CD14-positive monocyte (primary cell): ENCODE results near the gene ZNF880. TPM values are rescaled to one million over a fixed set of nuclear protein-coding genes. Genes with fewer than 3 reads are reported as not detected.

Experiments
- DNase-seq, 3 donors: peaks; one replicate each; pipeline ENCODE4 v3.0.0-alpha.2; 2011 to 2022
- H2AFZ ChIP-seq: 2 replicates; pipeline ENCODE4 v1.6.0; 2012; ENCODE audit warnings: mild to moderate bottlenecking, low read depth, low read length, inconsistent platforms; ENCODE audit not compliant: insufficient read depth, poor library complexity, severe bottlenecking
- H3K27ac ChIP-seq, 2 donors: 1 replicate in 1 of 2; 2 replicates in 1 of 2; pipeline ENCODE4 v1.5.1; 2012 to 2013; ENCODE audit warnings: low read length in 2 of 2, control low read depth in 1 of 2, inconsistent platforms in 1 of 2, low read depth in 1 of 2, mild to moderate bottlenecking in 1 of 2
- H3K27me3 ChIP-seq, 2 donors: one replicate each; pipeline versions ENCODE4 v1.6.0 to v1.6.1; 2011 to 2013; ENCODE audit warnings: low read length in 2 of 2; ENCODE audit not compliant: control insufficient read depth in 2 of 2, insufficient read depth in 2 of 2
- H3K36me3 ChIP-seq, 2 donors: replicated peaks in 1 of 2; 1 replicate in 1 of 2; 2 replicates in 1 of 2; pipeline versions ENCODE4 v1.5.1 to v1.6.1; 2012 to 2013; ENCODE audit warnings: low read length in 2 of 2, control low read depth in 1 of 2, inconsistent platforms in 1 of 2, mild to moderate bottlenecking in 1 of 2; ENCODE audit not compliant: insufficient read depth in 2 of 2, control insufficient read depth in 1 of 2
- H3K4me1 ChIP-seq, 2 donors: 1 replicate in 1 of 2; 2 replicates in 1 of 2; pipeline versions ENCODE4 v1.5.1 to v1.6.1; 2012 to 2013; ENCODE audit warnings: low read length in 2 of 2, control low read depth in 1 of 2, inconsistent platforms in 1 of 2, mild to moderate bottlenecking in 1 of 2, moderate library complexity in 1 of 2; ENCODE audit not compliant: insufficient read depth in 2 of 2, control insufficient read depth in 1 of 2
- H3K4me2 ChIP-seq: replicated peaks from 2 replicates; pipeline ENCODE3; 2012; ENCODE audit warnings: low read length, moderate library complexity, mild to moderate bottlenecking; ENCODE audit not compliant: poor library complexity, severe bottlenecking; ENCODE audit errors: extremely low read depth
- H3K4me3 ChIP-seq, 3 experiments: fragments of 200-600 bp in 1 of 3; sonication (generic) in 1 of 3; replicated peaks in 1 of 3; 1 replicate in 2 of 3; 2 replicates in 1 of 3; pipeline ENCODE4 v1.5.1; 2011 to 2013; ENCODE audit warnings: low read length in 3 of 3, mild to moderate bottlenecking in 3 of 3, control low read depth in 2 of 3, low read depth in 2 of 3, inconsistent platforms in 1 of 3, moderate library complexity in 1 of 3
- H3K79me2 ChIP-seq: 2 replicates; pipeline ENCODE4 v1.6.0; 2012; ENCODE audit warnings: mild to moderate bottlenecking, control low read depth, inconsistent platforms, low read length, moderate library complexity; ENCODE audit not compliant: insufficient read depth
- H3K9ac ChIP-seq: 2 replicates; pipeline ENCODE4 v1.6.0; 2017; ENCODE audit warnings: low read length, mild to moderate bottlenecking; ENCODE audit not compliant: insufficient read depth, poor library complexity, severe bottlenecking
- H3K9me3 ChIP-seq, 2 donors: replicated peaks in 1 of 2; 1 replicate in 1 of 2; 2 replicates in 1 of 2; pipeline versions ENCODE4 v1.5.1 to v1.6.1; 2012 to 2013; ENCODE audit warnings: low read length in 2 of 2, control low read depth in 1 of 2; ENCODE audit not compliant: control insufficient read depth in 1 of 2, insufficient read depth in 1 of 2
- H4K20me1 ChIP-seq: 2 replicates; pipeline ENCODE4 v1.6.0; 2012; ENCODE audit warnings: mild to moderate bottlenecking, low read length, control low read depth, moderate library complexity; ENCODE audit not compliant: insufficient read depth
- H3K27ac Mint-ChIP-seq, 7 donors: one replicate each; pipeline ENCODE4 v1.8.0; 2020; ENCODE audit warnings: mild to moderate bottlenecking in 7 of 7, mixed read lengths in 7 of 7, moderate library complexity in 6 of 7, inconsistent platforms in 2 of 7
- H3K27me3 Mint-ChIP-seq, 3 donors: one replicate each; pipeline ENCODE4 v1.8.0; 2021 to 2022; ENCODE audit warnings: low read depth in 3 of 3, mild to moderate bottlenecking in 3 of 3, mixed read lengths in 3 of 3, moderate library complexity in 3 of 3, inconsistent platforms in 1 of 3
- H3K36me3 Mint-ChIP-seq, 2 donors: one replicate each; pipeline ENCODE4 v1.8.0; 2020; ENCODE audit warnings: mixed read lengths in 2 of 2, inconsistent platforms in 1 of 2, mild to moderate bottlenecking in 1 of 2
- H3K4me1 Mint-ChIP-seq: one replicate; pipeline ENCODE4 v1.8.0; 2020; ENCODE audit warnings: mild to moderate bottlenecking, mixed read lengths
- H3K4me3 Mint-ChIP-seq, 2 donors: one replicate each; pipeline ENCODE4 v1.8.0; 2020; ENCODE audit warnings: mild to moderate bottlenecking in 2 of 2, mixed read lengths in 2 of 2, moderate library complexity in 1 of 2
- H3K9me3 Mint-ChIP-seq, 7 donors: one replicate each; pipeline ENCODE4 v1.8.0; 2020 to 2022; ENCODE audit warnings: mixed read lengths in 7 of 7, mild to moderate bottlenecking in 6 of 7, moderate library complexity in 6 of 7, inconsistent platforms in 2 of 7
- WGBS: methylation state at CpG from one replicate; pipeline ENCODE4 v1.1.5; 2013; ENCODE audit warnings: missing lambda C conversion rate; ENCODE audit not compliant: insufficient coverage; 5-methylcytosine and 5-hydroxymethylcytosine counted together
- intact Hi-C, 2 donors: fragments of 100-400 bp; cut with micrococcal nuclease; formaldehyde crosslinking; loops; one replicate each; pipeline versions ENCODE4 v1.15.0 to v1.15.1; 2023
- polyA plus RNA-seq, 3 donors: library from polyadenylated mRNA; depleted of rRNA in 1 of 3; unstranded in 2 of 3; stranded (reverse) in 1 of 3; fragments of 300-500 nt in 2 of 3; fragments of >200 nt in 1 of 3; fragmentation: Illumina TruSeq in 2 of 3; gene quantifications; 1 replicate in 2 of 3; 2 replicates in 1 of 3; pipeline ENCODE4 v1.2.3, GENCODE V29; 2012 to 2021
- small RNA-seq: library from RNA; depleted of rRNA; stranded (forward); fragments of <200 nt; gene quantifications from one replicate; pipeline ENCODE3, GENCODE V24; 2012; ENCODE audit warnings: low read depth; ENCODE audit not compliant: insufficient read length
- TF ChIP-seq, protein P1 (sequence below): fragments of 200-600 bp; IDR thresholded peaks from one replicate; pipeline ENCODE4 v1.8.0; 2022; ENCODE audit warnings: antibody characterized with exemption, mild to moderate bottlenecking

ZNF880 gene
- polyA plus RNA-seq, 3 donors = 4.5 to 8.5 (median 5.5) TPM

DNA sequence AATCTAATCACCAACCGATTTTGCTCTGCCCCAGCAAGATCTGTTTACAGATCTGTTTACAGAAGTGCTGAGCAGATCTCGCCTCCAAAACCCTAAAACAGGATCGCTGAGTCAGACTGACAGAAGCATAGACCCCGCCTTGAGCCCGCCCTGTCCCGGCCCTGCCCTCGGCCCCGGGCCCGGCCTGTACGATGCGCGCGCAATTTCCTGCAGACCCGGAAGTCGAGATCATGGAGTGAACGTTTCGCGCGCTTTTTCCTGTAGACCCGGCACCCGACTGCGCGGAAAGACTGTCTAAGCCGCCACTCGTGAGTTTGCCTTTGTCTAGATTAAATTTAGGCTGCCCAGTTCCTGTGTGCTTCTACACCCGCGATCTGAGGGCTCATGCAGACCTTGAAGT, 59.2 kb downstream of the ZNF880 start, which contains the start of gene ZNF534:
Gene ZNF534 (plus strand): TSS at position 212 of the 400 bp plus-strand sequence. CDS start 2,327 bp downstream, outside the sequence.
- TF ChIP-seq, protein P1, sequence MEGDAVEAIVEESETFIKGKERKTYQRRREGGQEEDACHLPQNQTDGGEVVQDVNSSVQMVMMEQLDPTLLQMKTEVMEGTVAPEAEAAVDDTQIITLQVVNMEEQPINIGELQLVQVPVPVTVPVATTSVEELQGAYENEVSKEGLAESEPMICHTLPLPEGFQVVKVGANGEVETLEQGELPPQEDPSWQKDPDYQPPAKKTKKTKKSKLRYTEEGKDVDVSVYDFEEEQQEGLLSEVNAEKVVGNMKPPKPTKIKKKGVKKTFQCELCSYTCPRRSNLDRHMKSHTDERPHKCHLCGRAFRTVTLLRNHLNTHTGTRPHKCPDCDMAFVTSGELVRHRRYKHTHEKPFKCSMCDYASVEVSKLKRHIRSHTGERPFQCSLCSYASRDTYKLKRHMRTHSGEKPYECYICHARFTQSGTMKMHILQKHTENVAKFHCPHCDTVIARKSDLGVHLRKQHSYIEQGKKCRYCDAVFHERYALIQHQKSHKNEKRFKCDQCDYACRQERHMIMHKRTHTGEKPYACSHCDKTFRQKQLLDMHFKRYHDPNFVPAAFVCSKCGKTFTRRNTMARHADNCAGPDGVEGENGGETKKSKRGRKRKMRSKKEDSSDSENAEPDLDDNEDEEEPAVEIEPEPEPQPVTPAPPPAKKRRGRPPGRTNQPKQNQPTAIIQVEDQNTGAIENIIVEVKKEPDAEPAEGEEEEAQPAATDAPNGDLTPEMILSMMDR = no peak
- Histone ChIP-seq H3K27ac (no peak within 1 kb of the TSS), H3K4me2 (no peak within 1 kb of the TSS), H2AFZ (no peak within 1 kb of the TSS), H3K9ac (no peak within 1 kb of the TSS), H3K4me1 (no peaks in the 10 kb centered on the region), H3K27me3 (no peaks in the 10 kb centered on the region), H3K36me3 (no peaks in the 10 kb centered on the region), H3K79me2 (no peaks in the 10 kb centered on the region), H3K9me3 (peaks cover 88 to 89% of the 10 kb centered on the region in 2 donors), H4K20me1 (no peaks in the 10 kb centered on the region), H3K4me3 (no peak within 1 kb of the TSS)
- H3K27ac Mint-ChIP-seq = no peak within 1 kb of the TSS
- H3K4me3 Mint-ChIP-seq = no peak within 1 kb of the TSS
- H3K36me3 Mint-ChIP-seq = no peaks in the 10 kb centered on the region
- WGBS = 69% methylated on average over 26 of the region's 27 CpGs
- peaks cover 0 to 2% (median 0%) of the 10 kb centered on the region in 3 donors for H3K27me3 Mint-ChIP-seq
- no peak for DNase-seq
- intact Hi-C loops = no loop called here
- H3K4me1 Mint-ChIP-seq = no peaks in the 10 kb centered on the region
- peaks cover 46 to 95% (median 90%) of the 10 kb centered on the region in 7 donors for H3K9me3 Mint-ChIP-seq

Small RNA genes lying within 50 kb of the gene (small RNA-seq; reads per million reads assigned to genes)
- not detected for gene AC010332.1

Other genes starting within 250 kb of the ZNF880 start
- gene ZNF616, start 230.0 kb upstream of the ZNF880 start, polyA plus RNA-seq = 1 to 10 TPM in 2 of 3 donors, under 1 TPM in 1; 0.32 to 1.8 (median 1.1) TPM
- 1 to 10 TPM; 2.3 to 4.8 (median 2.6) TPM for gene ZNF836, start 198.3 kb upstream of the ZNF880 start, polyA plus RNA-seq
- 100 to 1,000 TPM in 2 of 3 donors, 10 to 100 TPM in 1; 79.9 to 151 (median 127) TPM for gene PPP2R1A, start 179.9 kb upstream of the ZNF880 start, polyA plus RNA-seq
- 10 to 100 TPM in 1 of 3 donors, 1 to 10 TPM in 2; 4.0 to 15.0 (median 8.8) TPM for gene ZNF766, start 100.3 kb upstream of the ZNF880 start, polyA plus RNA-seq
- gene ZNF480, start 72.8 kb upstream of the ZNF880 start, polyA plus RNA-seq = 1 to 10 TPM; 6.6 to 7.6 (median 7.4) TPM
- gene ZNF610, start 33.7 kb upstream of the ZNF880 start, polyA plus RNA-seq = not detected
- 1 to 10 TPM in 1 of 3 donors, under 1 TPM in 2; 0.67 to 4.8 (median 0.86) TPM for gene ZNF528, start 27.9 kb downstream of the ZNF880 start, polyA plus RNA-seq
- not detected for gene ZNF534, start 59.2 kb downstream of the ZNF880 start, polyA plus RNA-seq
- gene ZNF578, start 83.6 kb downstream of the ZNF880 start, polyA plus RNA-seq = under 1 TPM in 1 of 3 donors, not detected in 2; 0.05 TPM
- 1 to 10 TPM; 2.6 to 9.2 (median 3.4) TPM for gene ZNF808, start 157.7 kb downstream of the ZNF880 start, polyA plus RNA-seq
- 1 to 10 TPM; 4.8 to 8.2 (median 5.6) TPM for gene ZNF701, start 200.4 kb downstream of the ZNF880 start, polyA plus RNA-seq